ENCODE results near the gene ADAT1. TPM values are rescaled to one million over a fixed set of nuclear protein-coding genes. Genes with fewer than 3 reads are reported as not detected.

The ADAT1 gene
- total RNA-seq, 4 donors from 2014 or later = 21.8 to 72.2 (median 46.5) TPM

DNA sequence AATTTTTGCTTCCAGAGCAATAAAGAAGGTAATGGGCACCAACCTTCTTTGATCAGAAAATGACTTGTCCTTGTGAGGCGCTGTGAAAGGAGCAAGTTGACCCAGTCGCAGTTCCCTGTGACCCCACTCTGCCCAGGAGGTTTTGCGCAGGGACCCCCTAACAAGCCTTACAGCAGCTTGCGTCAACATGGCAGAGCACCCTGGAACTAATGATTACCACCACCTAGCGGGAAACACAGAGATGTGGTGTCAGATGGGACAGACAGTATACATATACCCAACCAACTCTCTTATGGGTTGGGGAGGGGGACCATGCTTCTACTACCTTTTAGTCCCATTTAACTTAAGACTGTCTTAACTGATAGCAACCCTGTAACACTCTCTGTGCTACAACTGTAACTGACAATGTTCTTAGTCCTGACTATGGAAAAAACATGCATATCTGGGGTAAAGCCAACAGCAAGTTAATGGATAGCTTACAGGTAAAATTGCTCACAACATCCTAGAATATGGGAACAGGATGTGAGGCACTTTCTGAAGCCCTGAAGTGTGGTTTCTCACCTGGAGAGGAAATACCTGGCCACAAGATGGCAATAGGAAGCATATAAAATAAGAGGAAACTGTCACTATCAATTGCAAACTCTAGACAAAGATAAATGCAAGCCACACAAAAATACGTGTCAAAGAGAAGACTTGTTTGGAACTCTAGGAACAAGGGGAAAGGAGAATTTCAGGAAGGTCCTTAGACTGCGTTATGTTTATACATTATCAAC lies 21.3 kb upstream of the ADAT1 start:
- no peaks in the 10 kb centered on the region for H3K27me3 ChIP-seq
- TF ChIP-seq, protein P1, sequence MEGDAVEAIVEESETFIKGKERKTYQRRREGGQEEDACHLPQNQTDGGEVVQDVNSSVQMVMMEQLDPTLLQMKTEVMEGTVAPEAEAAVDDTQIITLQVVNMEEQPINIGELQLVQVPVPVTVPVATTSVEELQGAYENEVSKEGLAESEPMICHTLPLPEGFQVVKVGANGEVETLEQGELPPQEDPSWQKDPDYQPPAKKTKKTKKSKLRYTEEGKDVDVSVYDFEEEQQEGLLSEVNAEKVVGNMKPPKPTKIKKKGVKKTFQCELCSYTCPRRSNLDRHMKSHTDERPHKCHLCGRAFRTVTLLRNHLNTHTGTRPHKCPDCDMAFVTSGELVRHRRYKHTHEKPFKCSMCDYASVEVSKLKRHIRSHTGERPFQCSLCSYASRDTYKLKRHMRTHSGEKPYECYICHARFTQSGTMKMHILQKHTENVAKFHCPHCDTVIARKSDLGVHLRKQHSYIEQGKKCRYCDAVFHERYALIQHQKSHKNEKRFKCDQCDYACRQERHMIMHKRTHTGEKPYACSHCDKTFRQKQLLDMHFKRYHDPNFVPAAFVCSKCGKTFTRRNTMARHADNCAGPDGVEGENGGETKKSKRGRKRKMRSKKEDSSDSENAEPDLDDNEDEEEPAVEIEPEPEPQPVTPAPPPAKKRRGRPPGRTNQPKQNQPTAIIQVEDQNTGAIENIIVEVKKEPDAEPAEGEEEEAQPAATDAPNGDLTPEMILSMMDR (IDR thresholded peaks at IDR 0.05) = no peak
- TF ChIP-seq POLR2A (IDR thresholded peaks at IDR 0.05) = no peak
- no peak overlapping the region for H3K4me3 ChIP-seq
- H3K4me1 ChIP-seq = peaks cover 0 to 14% of the 10 kb centered on the region in 2 donors
- intact Hi-C loops (cut with DNase I; ENCODE audit: low total_unique reads) = no loop called here
- H3K9me3 ChIP-seq = no peaks in the 10 kb centered on the region
- no peak for DNase-seq
- no peak overlapping the region for H3K27ac ChIP-seq
- H3K36me3 ChIP-seq = no peaks in the 10 kb centered on the region

DNA sequence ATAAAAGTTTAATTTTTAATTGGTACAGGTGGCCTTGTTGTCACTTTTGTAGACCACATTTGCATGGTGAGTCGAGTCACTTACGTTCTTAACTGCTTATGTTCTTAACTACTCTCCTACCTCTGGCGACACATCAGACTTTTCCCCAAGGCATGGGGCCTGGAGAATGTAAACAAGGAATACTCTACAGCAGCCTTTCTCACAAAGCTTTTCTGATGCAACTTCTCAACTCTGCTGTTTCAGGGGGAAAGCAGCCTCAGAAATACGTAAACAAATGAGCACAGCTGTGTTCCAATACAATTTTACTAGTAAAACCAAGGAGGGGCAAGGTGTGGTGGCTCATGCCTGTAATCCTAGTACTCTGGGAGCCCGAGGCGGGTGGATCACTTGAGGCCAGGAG lies 17.5 kb upstream of the ADAT1 start:
- peaks cover 0 to 2% of the 10 kb centered on the region in 2 donors for H3K4me1 ChIP-seq
- no peak overlapping the region for H3K27ac ChIP-seq
- H3K36me3 ChIP-seq = no peaks in the 10 kb centered on the region
- no peaks in the 10 kb centered on the region for H3K9me3 ChIP-seq
- DNase-seq = no peak
- intact Hi-C loops (cut with DNase I; ENCODE audit: low total_unique reads) = no loop called here
- no peaks in the 10 kb centered on the region for H3K27me3 ChIP-seq
- TF ChIP-seq, protein P1 (IDR thresholded peaks at IDR 0.05) = no peak
- no peak for TF ChIP-seq POLR2A (IDR thresholded peaks at IDR 0.05)
- no peak overlapping the region for H3K4me3 ChIP-seq

DNA sequence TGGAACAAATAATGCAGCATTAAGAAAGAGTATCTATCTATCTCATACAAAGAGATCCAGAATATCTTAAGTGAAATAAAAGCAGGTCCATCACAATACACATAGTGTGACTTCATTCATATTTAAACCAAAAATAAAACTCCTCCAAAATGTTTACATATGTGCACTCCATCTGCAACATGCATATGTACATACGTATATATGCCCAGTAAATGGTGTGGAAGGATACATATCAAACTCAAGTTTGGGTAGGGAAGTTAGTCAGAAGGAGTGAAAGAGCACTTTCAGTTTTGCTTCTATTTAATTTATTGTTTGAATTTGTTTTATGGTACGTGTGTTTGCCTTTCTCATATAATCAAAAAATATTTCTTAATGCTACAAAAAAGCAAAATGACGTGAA lies 12.0 kb upstream of the ADAT1 start:
- DNase-seq = no peak
- no peak for TF ChIP-seq POLR2A (IDR thresholded peaks at IDR 0.05)
- TF ChIP-seq, protein P1 (IDR thresholded peaks at IDR 0.05) = no peak
- intact Hi-C loops (cut with DNase I; ENCODE audit: low total_unique reads) = no loop called here
- Histone ChIP-seq H3K36me3 (no peaks in the 10 kb centered on the region), H3K27me3 (no peaks in the 10 kb centered on the region), H3K4me3 (no peak overlapping the region), H3K27ac (no peak overlapping the region), H3K4me1 (no peaks in the 10 kb centered on the region), H3K9me3 (no peaks in the 10 kb centered on the region)

DNA sequence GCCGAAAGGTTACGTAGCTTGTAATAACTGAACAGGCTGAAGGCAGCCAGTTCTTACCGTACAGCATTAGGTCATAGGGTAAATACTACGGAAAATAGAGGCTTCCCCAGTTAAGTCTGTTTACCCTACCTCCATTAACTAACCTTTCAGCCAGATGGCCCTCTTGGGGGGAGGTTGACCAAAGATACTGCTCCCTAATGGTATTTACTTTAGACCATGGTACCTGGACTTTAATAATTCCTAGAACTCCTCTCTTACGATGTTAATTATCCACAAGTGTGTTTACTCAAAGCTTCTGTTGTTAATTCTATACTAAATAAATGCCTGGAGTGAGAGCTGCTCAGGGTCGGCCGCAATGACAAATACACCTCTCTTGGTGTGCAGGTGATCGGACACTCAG lies 9.8 kb upstream of the ADAT1 start:
- intact Hi-C loops (cut with DNase I; ENCODE audit: low total_unique reads) = no loop called here
- Histone ChIP-seq H3K9me3 (no peaks in the 10 kb centered on the region), H3K4me1 (no peaks in the 10 kb centered on the region), H3K27ac (no peak overlapping the region), H3K27me3 (no peaks in the 10 kb centered on the region), H3K36me3 (no peaks in the 10 kb centered on the region), H3K4me3 (no peak overlapping the region)
- no peak for DNase-seq
- TF ChIP-seq, protein P1 (IDR thresholded peaks at IDR 0.05) = no peak
- TF ChIP-seq POLR2A (IDR thresholded peaks at IDR 0.05) = no peak

DNA sequence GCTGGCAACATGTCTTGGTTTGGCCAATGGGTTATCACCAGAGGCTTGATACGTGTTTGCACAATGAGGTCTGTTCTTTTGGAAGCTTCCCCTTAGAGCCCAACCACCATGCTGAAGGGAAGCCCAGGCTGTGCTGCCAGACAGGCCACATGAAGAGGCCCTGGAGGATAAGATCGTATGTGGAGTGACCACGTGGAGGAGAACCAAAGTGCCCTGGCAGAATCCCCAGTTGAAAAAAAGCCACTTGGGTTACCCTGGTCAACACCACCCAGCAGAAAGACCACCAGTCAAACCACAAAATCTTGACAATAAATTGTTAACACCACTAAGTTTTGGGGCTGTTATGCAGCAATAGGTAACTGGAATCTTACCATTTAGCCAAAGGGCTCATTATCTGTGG lies 7.0 kb upstream of the ADAT1 start:
- intact Hi-C loops (cut with DNase I; ENCODE audit: low total_unique reads) = no loop called here
- Histone ChIP-seq H3K4me3 (no peak overlapping the region), H3K27me3 (no peaks in the 10 kb centered on the region), H3K36me3 (no peaks in the 10 kb centered on the region), H3K27ac (no peak overlapping the region), H3K4me1 (no peaks in the 10 kb centered on the region), H3K9me3 (no peaks in the 10 kb centered on the region)
- no peak for TF ChIP-seq POLR2A (IDR thresholded peaks at IDR 0.05)
- TF ChIP-seq, protein P1 (IDR thresholded peaks at IDR 0.05) = no peak
- DNase-seq = no peak
